IMR-90 (cell line): ENCODE data around the gene GPC5. TPM values are rescaled to one million over a fixed set of nuclear protein-coding genes. Genes with fewer than 3 reads are reported as not detected.

ENCODE experiments used
- ATAC-seq: fragments of 200-7000 bp; cut with Tn5 transposase; 2 replicates; pipeline ENCODE4 v1.9.1; 2020; ENCODE audit warnings: low read depth, mild to moderate bottlenecking, moderate library complexity
- BruUV-seq: library from RNA; stranded (reverse); fragments of 400-500 nt; replicated peaks from 2 replicates; lab custom pipeline; 2021; lab: Mats Ljungman, UMichigan
- CTCF ChIA-PET: fragments of 300-600 bp; formaldehyde crosslinking; extraction: SDS; loops from one replicate; lab custom pipeline; 2021; ENCODE audit warnings: antibody characterized with exemption; lab: Yijun Ruan, JAX
- POLR2A ChIA-PET: fragments of 300-600 bp; sonication (Branson Sonifier 250); formaldehyde crosslinking; loops from one replicate; lab custom pipeline; 2022; ENCODE audit warnings: antibody characterized with exemption; ENCODE audit not compliant: unreplicated experiment; lab: Charles Lee
- DNase-seq: peaks from one replicate; pipeline ENCODE4 v3.0.0; 2013
- H2AFZ ChIP-seq: replicated peaks from 2 replicates; pipeline ENCODE3; 2013; ENCODE audit warnings: low read length, mild to moderate bottlenecking; ENCODE audit not compliant: poor library complexity
- H2AK5ac ChIP-seq: 2 replicates; pipeline ENCODE4 v1.6.1; 2013; ENCODE audit warnings: low read depth, low read length, inconsistent platforms
- H2AK9ac ChIP-seq: replicated peaks from 2 replicates; pipeline ENCODE3; 2013; ENCODE audit warnings: mild to moderate bottlenecking, low read depth, low read length, moderate library complexity; ENCODE audit not compliant: poor library complexity
- H2BK120ac ChIP-seq: 2 replicates; pipeline ENCODE4 v1.6.1; 2013; ENCODE audit warnings: low read depth, low read length, inconsistent platforms
- H2BK15ac ChIP-seq: 3 replicates; pipeline ENCODE4 v1.6.1; 2013; ENCODE audit warnings: low read depth, low read length, inconsistent platforms
- H2BK20ac ChIP-seq: 2 replicates; pipeline ENCODE4 v1.6.1; 2013; ENCODE audit warnings: low read depth, mild to moderate bottlenecking, inconsistent platforms, low read length, moderate library complexity
- H2BK5ac ChIP-seq: 2 replicates; pipeline ENCODE4 v1.6.1; 2013; ENCODE audit warnings: mild to moderate bottlenecking, low read depth, low read length, inconsistent platforms; ENCODE audit not compliant: poor library complexity, severe bottlenecking
- H3K14ac ChIP-seq: replicated peaks from 2 replicates; pipeline ENCODE4 v1.6.1; 2013; ENCODE audit warnings: low read depth, low read length, inconsistent platforms
- H3K18ac ChIP-seq: 2 replicates; pipeline ENCODE4 v1.6.1; 2013; ENCODE audit warnings: low read depth, low read length, control low read depth
- H3K23ac ChIP-seq: 2 replicates; pipeline ENCODE4 v1.6.1; 2013; ENCODE audit warnings: low read depth, low read length, inconsistent platforms
- H3K27ac ChIP-seq: 2 replicates; pipeline ENCODE4 v1.5.1; 2013; ENCODE audit warnings: mild to moderate bottlenecking, control low read depth, low read length; ENCODE audit not compliant: insufficient read depth
- H3K27me3 ChIP-seq: 2 replicates; pipeline ENCODE4 v1.6.1; 2013; ENCODE audit warnings: low read length; ENCODE audit not compliant: control insufficient read depth, insufficient read depth
- H3K36me3 ChIP-seq: 2 replicates; pipeline ENCODE4 v1.6.1; 2013; ENCODE audit warnings: low read length, mixed read lengths; ENCODE audit not compliant: control insufficient read depth, insufficient read depth
- H3K4ac ChIP-seq: 2 replicates; pipeline ENCODE4 v1.6.1; 2013; ENCODE audit warnings: low read depth, low read length, inconsistent platforms
- H3K4me1 ChIP-seq: 2 replicates; pipeline ENCODE4 v1.6.1; 2013; ENCODE audit warnings: low read length, mixed read lengths; ENCODE audit not compliant: control insufficient read depth, insufficient read depth
- H3K4me2 ChIP-seq: 2 replicates; pipeline ENCODE4 v1.6.1; 2013; ENCODE audit warnings: low read depth, mild to moderate bottlenecking, control low read depth, low read length, moderate library complexity
- H3K4me3 ChIP-seq: 2 replicates; pipeline ENCODE4 v1.5.1; 2013; ENCODE audit warnings: low read depth, mild to moderate bottlenecking, control low read depth, low read length, moderate library complexity; ENCODE audit not compliant: insufficient read depth
- H3K56ac ChIP-seq: 2 replicates; pipeline ENCODE4 v1.6.1; 2013; ENCODE audit warnings: low read length, inconsistent platforms; ENCODE audit not compliant: insufficient read depth; ENCODE audit errors: extremely low read depth
- H3K79me1 ChIP-seq, 2 experiments: 2 replicates each; pipeline ENCODE4 v1.6.1; 2013; ENCODE audit warnings: low read length in 2 of 2, inconsistent platforms in 1 of 2, low read depth in 1 of 2
- H3K9ac ChIP-seq: 2 replicates; pipeline ENCODE4 v1.6.1; 2013; ENCODE audit warnings: low read depth, low read length, control low read depth
- H3K9me1 ChIP-seq: 2 replicates; pipeline ENCODE4 v1.6.1; 2013; ENCODE audit warnings: low read length, inconsistent platforms; ENCODE audit not compliant: insufficient read depth
- H3K9me3 ChIP-seq: 2 replicates; pipeline ENCODE4 v1.6.1; 2013; ENCODE audit warnings: low read length; ENCODE audit not compliant: control insufficient read depth, insufficient read depth
- H4K20me1 ChIP-seq: 2 replicates; pipeline ENCODE4 v1.6.1; 2013; ENCODE audit warnings: low read length, inconsistent platforms; ENCODE audit not compliant: insufficient read depth
- H4K5ac ChIP-seq: 2 replicates; pipeline ENCODE4 v1.6.1; 2013; ENCODE audit warnings: mild to moderate bottlenecking, low read depth, low read length, control low read depth
- H4K8ac ChIP-seq, 2 experiments: 2 replicates each; pipeline ENCODE4 v1.6.1; 2013; ENCODE audit warnings: low read depth in 2 of 2, low read length in 2 of 2, control low read depth in 1 of 2, inconsistent platforms in 1 of 2
- H4K91ac ChIP-seq: 2 replicates; pipeline ENCODE4 v1.6.1; 2013; ENCODE audit warnings: low read depth, low read length, inconsistent platforms; ENCODE audit not compliant: insufficient read depth
- BHLHE40 ChIP-seq: fragments of 150-350 bp; IDR thresholded peaks from 2 replicates; pipeline ENCODE4 v1.6.1; 2016; ENCODE audit warnings: mild to moderate bottlenecking, low read depth, low read length
- CEBPB ChIP-seq: IDR thresholded peaks from 2 replicates; pipeline ENCODE4 v1.6.1; 2012; ENCODE audit warnings: low read depth, low read length, improper control_type of control experiment
- CHD1 ChIP-seq: IDR thresholded peaks from 2 replicates; pipeline ENCODE4 v1.6.1; 2012; ENCODE audit warnings: low read depth, low read length, improper control_type of control experiment
- ELK1 ChIP-seq: fragments of 150-350 bp; IDR thresholded peaks from 2 replicates; pipeline ENCODE4 v1.6.1; 2016; ENCODE audit warnings: low read depth, mild to moderate bottlenecking, low read length, moderate library complexity, borderline replicate concordance
- FOS ChIP-seq: fragments of 150-350 bp; IDR thresholded peaks from 2 replicates; pipeline ENCODE4 v1.6.1; 2016; ENCODE audit warnings: low read depth, low read length
- MAFK ChIP-seq: IDR thresholded peaks from 2 replicates; pipeline ENCODE4 v1.6.1; 2012; ENCODE audit warnings: low read depth, low read length, improper control_type of control experiment
- MAZ ChIP-seq: IDR thresholded peaks from 2 replicates; pipeline ENCODE4 v1.6.1; 2012; ENCODE audit warnings: low read depth, mild to moderate bottlenecking, low read length, improper control_type of control experiment, moderate library complexity, borderline replicate concordance
- MXI1 ChIP-seq: IDR thresholded peaks from 2 replicates; pipeline ENCODE4 v1.6.1; 2012; ENCODE audit warnings: low read depth, mild to moderate bottlenecking, low read length, moderate library complexity, borderline replicate concordance
- NFE2L2 ChIP-seq: fragments of 150-350 bp; IDR thresholded peaks from 2 replicates; pipeline ENCODE4 v1.6.1; 2016; ENCODE audit warnings: low read depth, mild to moderate bottlenecking, low read length
- POLR2A ChIP-seq: IDR thresholded peaks from 2 replicates; pipeline ENCODE4 v1.6.1; 2012; ENCODE audit warnings: mild to moderate bottlenecking, low read depth, low read length
- RAD21 ChIP-seq: IDR thresholded peaks from 2 replicates; pipeline ENCODE4 v1.6.1; 2012; ENCODE audit warnings: low read length, improper control_type of control experiment
- RCOR1 ChIP-seq: IDR thresholded peaks from 2 replicates; pipeline ENCODE4 v1.6.1; 2012; ENCODE audit warnings: mild to moderate bottlenecking, low read length, improper control_type of control experiment; ENCODE audit not compliant: insufficient replicate concordance
- RFX5 ChIP-seq: IDR thresholded peaks from 2 replicates; pipeline ENCODE4 v1.8.0; 2012; ENCODE audit warnings: low read depth, mild to moderate bottlenecking, low read length, moderate library complexity
- SMC3 ChIP-seq: fragments of 150-350 bp; IDR thresholded peaks from 2 replicates; pipeline ENCODE4 v1.6.1; 2016; ENCODE audit warnings: low read depth, mild to moderate bottlenecking, antibody characterized with exemption, low read length, moderate library complexity
- WGBS, 2 experiments: methylation state at CpG; one replicate each; pipeline versions ENCODE4 v1.1.5 to v1.1.7; 2013; ENCODE audit warnings: missing lambda C conversion rate in 2 of 2; ENCODE audit not compliant: insufficient read length in 1 of 2; ENCODE audit errors: extremely low coverage in 2 of 2; 5-methylcytosine and 5-hydroxymethylcytosine counted together
- dilution Hi-C: fragments of 300-500 bp; cut with HindIII; formaldehyde crosslinking; loops from one replicate; pipeline ENCODE4 v1.14.3; 2018; ENCODE audit warnings: low sequenced_read_pairs; ENCODE audit not compliant: unreplicated experiment
- in situ Hi-C: fragments of 300-500 bp; cut with MboI; formaldehyde crosslinking; loops from 3 replicates; pipeline ENCODE4 v1.14.3; 2019; ENCODE audit warnings: low sequenced_read_pairs, inconsistent platforms, mixed read lengths
- intact Hi-C: fragments of 100-400 bp; cut with micrococcal nuclease; formaldehyde crosslinking; loops from 2 replicates; pipeline ENCODE4 v1.10.0; 2022
- polyA plus RNA-seq, 3 experiments: library from polyadenylated mRNA; depleted of rRNA; stranded (reverse); fragments of >200 nt; gene quantifications; 2 replicates each; pipeline ENCODE4 v1.2.3, GENCODE V29; 2012; ENCODE audit warnings: low replicate concordance in 1 of 3
- total RNA-seq: library from RNA; depleted of rRNA; stranded (reverse); fragments of >200 nt; gene quantifications from 2 replicates; pipeline ENCODE4 v1.2.3, GENCODE V29; 2012
- TF ChIP-seq, protein P1 (sequence below): fragments of 150-350 bp; IDR thresholded peaks from 2 replicates; pipeline ENCODE4 v1.6.1; 2017; ENCODE audit warnings: mild to moderate bottlenecking, antibody characterized with exemption, low read length, low read depth
- TF ChIP-seq, protein P2 (sequence below): conservative IDR thresholded peaks from 2 replicates; pipeline ENCODE4 v1.5.1; 2012; ENCODE audit warnings: mild to moderate bottlenecking, low read depth, low read length, improper control_type of control experiment

GPC5 gene
- total and polyA plus RNA-seq, 2 of the 4 experiments (the other 2 are of a cell fraction), result 0.94 to 1.8 TPM

DNA sequence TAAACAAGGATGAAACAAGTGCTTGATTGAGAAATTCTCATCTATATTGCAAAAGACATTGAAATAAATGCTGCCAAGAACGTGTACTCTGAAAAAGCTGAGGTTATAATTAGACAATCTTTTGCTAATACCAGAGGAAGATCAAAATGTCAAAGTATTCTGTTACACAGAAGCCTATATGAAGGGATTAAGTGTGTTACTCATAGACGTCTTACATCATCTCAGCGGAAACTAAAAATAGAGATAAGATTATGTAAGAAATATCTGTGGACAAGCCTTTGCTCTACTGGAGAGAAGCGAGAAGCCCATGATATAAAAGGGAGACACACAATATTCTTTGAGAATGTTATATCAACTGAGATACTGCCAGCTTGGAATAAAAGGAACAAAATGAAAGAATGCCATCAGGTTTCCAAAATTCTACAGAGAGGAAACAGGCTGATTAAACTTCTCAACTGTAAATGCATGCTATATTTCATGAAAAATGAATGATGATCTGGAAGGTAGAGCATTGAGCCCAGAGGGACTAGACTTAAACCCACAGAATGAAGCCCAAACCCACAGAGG lies 699.0 kb downstream of the GPC5 start:
- intact Hi-C loops, result no loop called here
- TF ChIP-seq RFX5 (no peak), ELK1 (no peak), MXI1 (no peak), SMC3 (no peak), CHD1 (no peak), BHLHE40 (no peak), NFE2L2 (no peak), RCOR1 (no peak), MAZ (no peak), FOS (no peak), CEBPB (no peak), MAFK (no peak), RAD21 (no peak), POLR2A (no peak)
- TF ChIP-seq, protein P1, sequence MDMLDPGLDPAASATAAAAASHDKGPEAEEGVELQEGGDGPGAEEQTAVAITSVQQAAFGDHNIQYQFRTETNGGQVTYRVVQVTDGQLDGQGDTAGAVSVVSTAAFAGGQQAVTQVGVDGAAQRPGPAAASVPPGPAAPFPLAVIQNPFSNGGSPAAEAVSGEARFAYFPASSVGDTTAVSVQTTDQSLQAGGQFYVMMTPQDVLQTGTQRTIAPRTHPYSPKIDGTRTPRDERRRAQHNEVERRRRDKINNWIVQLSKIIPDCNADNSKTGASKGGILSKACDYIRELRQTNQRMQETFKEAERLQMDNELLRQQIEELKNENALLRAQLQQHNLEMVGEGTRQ, result no peak
- TF ChIP-seq, protein P2, sequence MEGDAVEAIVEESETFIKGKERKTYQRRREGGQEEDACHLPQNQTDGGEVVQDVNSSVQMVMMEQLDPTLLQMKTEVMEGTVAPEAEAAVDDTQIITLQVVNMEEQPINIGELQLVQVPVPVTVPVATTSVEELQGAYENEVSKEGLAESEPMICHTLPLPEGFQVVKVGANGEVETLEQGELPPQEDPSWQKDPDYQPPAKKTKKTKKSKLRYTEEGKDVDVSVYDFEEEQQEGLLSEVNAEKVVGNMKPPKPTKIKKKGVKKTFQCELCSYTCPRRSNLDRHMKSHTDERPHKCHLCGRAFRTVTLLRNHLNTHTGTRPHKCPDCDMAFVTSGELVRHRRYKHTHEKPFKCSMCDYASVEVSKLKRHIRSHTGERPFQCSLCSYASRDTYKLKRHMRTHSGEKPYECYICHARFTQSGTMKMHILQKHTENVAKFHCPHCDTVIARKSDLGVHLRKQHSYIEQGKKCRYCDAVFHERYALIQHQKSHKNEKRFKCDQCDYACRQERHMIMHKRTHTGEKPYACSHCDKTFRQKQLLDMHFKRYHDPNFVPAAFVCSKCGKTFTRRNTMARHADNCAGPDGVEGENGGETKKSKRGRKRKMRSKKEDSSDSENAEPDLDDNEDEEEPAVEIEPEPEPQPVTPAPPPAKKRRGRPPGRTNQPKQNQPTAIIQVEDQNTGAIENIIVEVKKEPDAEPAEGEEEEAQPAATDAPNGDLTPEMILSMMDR, result no peak
- no CpG with 5 or more reads among the region's 4 CpGs for WGBS, 2 experiments
- Histone ChIP-seq H3K27ac (no peak overlapping the region), H3K14ac (no peak overlapping the region), H2AFZ (no peak overlapping the region), H2AK5ac (no peak overlapping the region), H3K18ac (no peak overlapping the region), H3K4me2 (no peak overlapping the region), H3K56ac (no peak overlapping the region), H2BK15ac (no peak overlapping the region), H3K79me1 (no peaks in the 10 kb centered on the region), H2BK20ac (no peak overlapping the region), H3K27me3 (no peaks in the 10 kb centered on the region), H3K4me3 (no peak overlapping the region), H2AK9ac (no peak overlapping the region), H3K9me3 (no peaks in the 10 kb centered on the region), H4K91ac (no peak overlapping the region), H3K9ac (no peak overlapping the region), H4K8ac (no peak overlapping the region), H2BK120ac (no peak overlapping the region), H3K4ac (no peak overlapping the region), H2BK5ac (no peak overlapping the region), H4K5ac (no peak overlapping the region), H3K36me3 (no peaks in the 10 kb centered on the region), H3K4me1 (no peaks in the 10 kb centered on the region), H3K23ac (no peak overlapping the region), H4K20me1 (no peaks in the 10 kb centered on the region), H3K9me1 (no peaks in the 10 kb centered on the region)
- in situ Hi-C loops, result no loop called here
- CTCF ChIA-PET, result no interaction called here
- POLR2A ChIA-PET, result no interaction called here
- dilution Hi-C loops, result no loop called here
- ATAC-seq, result no peak
- DNase-seq, result no peak
- no TSS peak for BruUV-seq
